ENCODE data around the gene HLA-DQB2. TPM values are rescaled to one million over a fixed set of nuclear protein-coding genes. Genes with fewer than 3 reads are reported as not detected.
"Not testable (repeated sequence)": the region's sequence is repeated elsewhere in the genome, so short reads cannot be mapped to it uniquely, and the experiment has no call there.

HLA-DQB2 gene
- total RNA-seq (not detected in 2 replicates), polyA plus RNA-seq (not detected in 2 replicates), polyA minus RNA-seq (ENCODE audit: low replicate concordance) (not detected in 2 replicates)
- not detected in 2 replicates for polyA plus RNA-seq (2012)

GRCh38 chr6:32763421-32763820 lies at the start of gene HLA-DQB2:
TSS of gene HLA-DQB2 (minus strand) at chr6:32763532. CDS start at chr6:32763470, 62 bp downstream.
- no peak within 1 kb of the TSS for H3K4me3 ChIP-seq (replicated peaks in 1 of 4; ENCODE audit: control extremely low read depth in 1 of 4, insufficient read depth in 1 of 4, low read depth in 3 of 4, low read length in 4 of 4)

GRCh38 chr6:32809171-32809570 lies 45.8 kb upstream of the HLA-DQB2 start:
- DNase-seq (ENCODE audit: low read depth in 2 of 2), result no peak
- TF ChIP-seq EZH2 (IDR thresholded peaks at IDR 0.05; ENCODE audit: low read length, missing control alignments) (no peak), CTCF (conservative IDR thresholded peaks at IDR 0.05 in 1 of 2, IDR thresholded peaks at IDR 0.05 in 1 of 2; ENCODE audit: low read depth in 1 of 2, low read length in 2 of 2) (no peak)
- H3K36me3 ChIP-seq (ENCODE audit: control insufficient read depth, insufficient read depth, low read length), result no peaks in the 10 kb centered on the region
- H4K20me1 ChIP-seq (ENCODE audit: control insufficient read depth, extremely low read depth, insufficient read depth, low read length), result no peaks in the 10 kb centered on the region
- no peaks in the 10 kb centered on the region for H3K4me1 ChIP-seq (ENCODE audit: control insufficient read depth, extremely low read depth, insufficient read depth, low read length)
- H2AFZ ChIP-seq (ENCODE audit: low read length), result no peak overlapping the region
- H3K27ac ChIP-seq (ENCODE audit: insufficient read depth, low read length), result no peak overlapping the region
- H3K4me2 ChIP-seq (ENCODE audit: extremely low read depth, insufficient read depth, low read length), result no peak overlapping the region
- H3K9ac ChIP-seq (ENCODE audit: insufficient read depth, low read length), result no peak overlapping the region
- H3K4me3 ChIP-seq (replicated peaks in 1 of 4; ENCODE audit: control extremely low read depth in 1 of 4, insufficient read depth in 1 of 4, low read depth in 3 of 4, low read length in 4 of 4), result no peak overlapping the region
- no peaks in the 10 kb centered on the region for H3K79me2 ChIP-seq (ENCODE audit: control insufficient read depth, insufficient read depth, low read length)
- H3K9me3 ChIP-seq (ENCODE audit: control insufficient read depth, insufficient read depth, low read depth, low read length), result no peaks in the 10 kb centered on the region
- no peaks in the 10 kb centered on the region for H3K27me3 ChIP-seq (ENCODE audit: control insufficient read depth, insufficient read depth, low read length)

More at GRCh38 chr6:32763421-32763820, at the start of gene HLA-DQB2:
- no peak within 1 kb of the TSS for H3K9ac ChIP-seq (ENCODE audit: insufficient read depth, low read length)
- DNase-seq (ENCODE audit: low read depth in 2 of 2), result peak in 1 of 2 donors; percentile 1
- no peaks in the 10 kb centered on the region for H3K4me1 ChIP-seq (ENCODE audit: control insufficient read depth, extremely low read depth, insufficient read depth, low read length)
- no peaks in the 10 kb centered on the region for H3K36me3 ChIP-seq (ENCODE audit: control insufficient read depth, insufficient read depth, low read length)
- no peaks in the 10 kb centered on the region for H3K79me2 ChIP-seq (ENCODE audit: control insufficient read depth, insufficient read depth, low read length)
- no peaks in the 10 kb centered on the region for H4K20me1 ChIP-seq (ENCODE audit: control insufficient read depth, extremely low read depth, insufficient read depth, low read length)
- TF ChIP-seq EZH2 (IDR thresholded peaks at IDR 0.05; ENCODE audit: low read length, missing control alignments) (no peak), CTCF (conservative IDR thresholded peaks at IDR 0.05 in 1 of 2, IDR thresholded peaks at IDR 0.05 in 1 of 2; ENCODE audit: low read depth in 1 of 2, low read length in 2 of 2) (no peak)
- no peak within 1 kb of the TSS for H2AFZ ChIP-seq (ENCODE audit: low read length)
- H3K27ac ChIP-seq (ENCODE audit: insufficient read depth, low read length), result no peak within 1 kb of the TSS
- peaks cover 2% of the 10 kb centered on the region for H3K27me3 ChIP-seq (ENCODE audit: control insufficient read depth, insufficient read depth, low read length)
- no peaks in the 10 kb centered on the region for H3K9me3 ChIP-seq (ENCODE audit: control insufficient read depth, insufficient read depth, low read depth, low read length)
- H3K4me2 ChIP-seq (ENCODE audit: extremely low read depth, insufficient read depth, low read length), result no peak within 1 kb of the TSS

GRCh38 chr6:32807020-32807580 lies 43.8 kb upstream of the HLA-DQB2 start:
- H3K4me1 ChIP-seq (ENCODE audit: control insufficient read depth, extremely low read depth, insufficient read depth, low read length), result no peaks in the 10 kb centered on the region
- H3K4me2 ChIP-seq (ENCODE audit: extremely low read depth, insufficient read depth, low read length), result no peak overlapping the region
- H3K27me3 ChIP-seq (ENCODE audit: control insufficient read depth, insufficient read depth, low read length), result no peaks in the 10 kb centered on the region
- no peaks in the 10 kb centered on the region for H3K9me3 ChIP-seq (ENCODE audit: control insufficient read depth, insufficient read depth, low read depth, low read length)
- H4K20me1 ChIP-seq (ENCODE audit: control insufficient read depth, extremely low read depth, insufficient read depth, low read length), result no peaks in the 10 kb centered on the region
- no peak for TF ChIP-seq CTCF (conservative IDR thresholded peaks at IDR 0.05 in 1 of 2, IDR thresholded peaks at IDR 0.05 in 1 of 2; ENCODE audit: low read depth in 1 of 2, low read length in 2 of 2)
- TF ChIP-seq EZH2 (IDR thresholded peaks at IDR 0.05; ENCODE audit: low read length, missing control alignments), result no peak
- H2AFZ ChIP-seq (ENCODE audit: low read length), result no peak overlapping the region
- no peak for DNase-seq (ENCODE audit: low read depth in 2 of 2)
- H3K27ac ChIP-seq (ENCODE audit: insufficient read depth, low read length), result no peak overlapping the region
- H3K36me3 ChIP-seq (ENCODE audit: control insufficient read depth, insufficient read depth, low read length), result no peaks in the 10 kb centered on the region
- H3K4me3 ChIP-seq (replicated peaks in 1 of 4; ENCODE audit: control extremely low read depth in 1 of 4, insufficient read depth in 1 of 4, low read depth in 3 of 4, low read length in 4 of 4), result no peak overlapping the region
- no peak overlapping the region for H3K9ac ChIP-seq (ENCODE audit: insufficient read depth, low read length)
- H3K79me2 ChIP-seq (ENCODE audit: control insufficient read depth, insufficient read depth, low read length), result no peaks in the 10 kb centered on the region

GRCh38 chr6:32805404-32805803 lies 42.1 kb upstream of the HLA-DQB2 start:
- not testable (repeated sequence) for H3K27me3 ChIP-seq (ENCODE audit: control insufficient read depth, insufficient read depth, low read length); H3K27ac ChIP-seq (ENCODE audit: insufficient read depth, low read length); H3K4me1 ChIP-seq (ENCODE audit: control insufficient read depth, extremely low read depth, insufficient read depth, low read length); H3K4me2 ChIP-seq (ENCODE audit: extremely low read depth, insufficient read depth, low read length); H3K4me3 ChIP-seq (replicated peaks in 1 of 4; ENCODE audit: control extremely low read depth in 1 of 4, insufficient read depth in 1 of 4, low read depth in 3 of 4, low read length in 4 of 4); H3K36me3 ChIP-seq (ENCODE audit: control insufficient read depth, insufficient read depth, low read length); H2AFZ ChIP-seq (ENCODE audit: low read length); H4K20me1 ChIP-seq (ENCODE audit: control insufficient read depth, extremely low read depth, insufficient read depth, low read length); H3K9ac ChIP-seq (ENCODE audit: insufficient read depth, low read length); H3K79me2 ChIP-seq (ENCODE audit: control insufficient read depth, insufficient read depth, low read length); DNase-seq (ENCODE audit: low read depth in 2 of 2); H3K9me3 ChIP-seq (ENCODE audit: control insufficient read depth, insufficient read depth, low read depth, low read length)
